Hypothalamus (tissue), 51 donors: ENCODE measurements around the gene BATF2.
"Not testable (repeated sequence)": the region's sequence is repeated elsewhere in the genome, so short reads cannot be mapped to it uniquely, and the experiment has no call there.

Source experiments
- DNase-seq, 51 donors: peaks; one replicate each; lab custom pipeline; 2025; lab: John Stamatoyannopoulos, UW

Gene BATF2, protein sequence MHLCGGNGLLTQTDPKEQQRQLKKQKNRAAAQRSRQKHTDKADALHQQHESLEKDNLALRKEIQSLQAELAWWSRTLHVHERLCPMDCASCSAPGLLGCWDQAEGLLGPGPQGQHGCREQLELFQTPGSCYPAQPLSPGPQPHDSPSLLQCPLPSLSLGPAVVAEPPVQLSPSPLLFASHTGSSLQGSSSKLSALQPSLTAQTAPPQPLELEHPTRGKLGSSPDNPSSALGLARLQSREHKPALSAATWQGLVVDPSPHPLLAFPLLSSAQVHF

DNA sequence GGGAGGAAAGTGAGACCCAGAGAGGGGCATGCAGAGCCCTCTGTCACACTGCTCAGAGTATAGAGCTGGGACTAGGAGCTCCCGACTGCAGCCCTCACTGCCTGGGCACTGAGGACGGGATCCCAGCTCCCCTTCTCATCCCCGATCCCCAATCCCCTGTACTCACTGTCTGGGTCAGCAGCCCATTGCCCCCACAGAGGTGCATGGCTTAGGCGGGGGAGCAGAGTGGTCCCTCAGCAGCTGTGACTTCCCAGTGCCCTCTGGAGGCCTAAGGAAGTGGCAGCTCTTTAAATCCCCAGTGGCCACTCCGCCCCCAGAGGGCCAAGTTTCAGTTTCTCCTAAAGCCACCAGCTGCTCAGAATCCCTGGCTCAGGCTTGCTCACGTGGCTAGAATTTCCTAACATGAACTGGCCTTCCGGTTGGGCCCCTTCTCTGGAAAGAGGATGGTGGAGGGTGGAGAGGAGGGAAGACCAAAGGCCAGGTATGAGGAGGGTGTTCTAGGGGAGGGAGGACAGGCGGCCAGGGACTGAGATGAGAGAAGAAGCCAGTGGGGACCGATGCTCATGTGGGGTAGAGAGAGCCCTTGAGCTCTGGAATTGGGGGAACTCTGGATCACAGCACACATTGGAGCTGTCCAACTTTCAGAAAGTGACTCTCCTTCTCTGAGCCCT is at the start of gene BATF2:
TSS of gene BATF2 (minus strand) at position 262 of the 671 bp plus-strand sequence. CDS start at position 205, 57 bp downstream.
- peak in 45 of 51 donors; percentile 3 to 71 (median 43) for DNase-seq

DNA sequence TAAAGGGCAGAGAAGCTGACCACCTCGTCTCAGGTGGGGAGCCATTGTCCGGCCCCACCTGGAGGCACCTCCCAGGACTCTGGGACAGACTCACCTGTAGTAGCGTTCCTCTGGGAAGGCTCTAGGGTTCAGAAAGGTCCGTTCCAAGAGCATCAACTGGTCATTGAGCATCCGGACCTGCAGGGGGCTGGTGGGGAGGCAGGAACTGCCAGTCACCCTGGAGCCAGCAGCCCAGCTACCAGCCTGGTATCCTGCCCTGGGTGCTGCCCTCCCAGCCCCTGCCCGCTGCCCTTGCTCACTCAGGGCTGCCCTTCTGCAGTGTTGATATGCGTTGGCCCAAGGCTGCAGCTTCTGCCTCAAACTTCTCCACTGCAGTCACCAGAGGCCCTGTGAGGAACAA is 49.0 kb upstream of the BATF2 start:
- DNase-seq: no peak

- no peak for DNase-seq
These were observed 48.3 kb upstream of the BATF2 start for GRCh38 chr11:65045061-65045460.

GRCh38 chr11:65043881-65044501 is 47.2 kb upstream of the BATF2 start:
- DNase-seq: peak in 10 of 51 donors; percentile 2 to 23 (median 6)

GRCh38 chr11:65042891-65043290 is 46.1 kb upstream of the BATF2 start:
- no peak for DNase-seq

GRCh38 chr11:65040847-65041622 is 44.3 kb upstream of the BATF2 start, which contains the start of gene SAC3D1:
TSS of gene SAC3D1 (plus strand) at chr11:65041210. CDS start at chr11:65041293, 83 bp downstream.
- peak; percentile 46 to 99 (median 83) for DNase-seq

GRCh38 chr11:65040520-65040846 is 43.7 kb upstream of the BATF2 start:
- DNase-seq: no peak

DNA sequence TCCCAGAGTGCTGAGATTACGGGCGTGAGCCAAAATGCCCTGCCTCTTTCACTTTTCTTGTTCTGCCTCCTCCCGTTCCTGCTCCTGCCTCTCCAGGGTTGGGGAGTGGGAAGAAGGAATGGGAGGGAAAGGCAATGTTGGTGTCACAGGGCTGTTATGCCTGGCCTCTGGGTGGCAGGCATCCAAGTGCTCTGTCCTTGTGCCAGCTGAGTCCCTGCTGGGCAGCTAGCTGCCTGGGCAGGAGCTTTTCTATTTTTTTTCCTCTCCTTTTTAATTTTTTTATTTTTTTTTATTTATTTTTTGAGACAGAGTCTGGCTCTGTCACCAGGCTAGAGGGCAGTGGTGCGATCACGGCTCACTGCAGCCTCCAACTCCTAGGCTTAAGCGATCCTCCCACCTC is 40.2 kb upstream of the BATF2 start:
- DNase-seq: peak in 42 of 51 donors; percentile 1 to 82 (median 48)

GRCh38 chr11:65035579-65035978 is 38.8 kb upstream of the BATF2 start:
- DNase-seq: no peak

GRCh38 chr11:65034423-65034822 is 37.7 kb upstream of the BATF2 start:
- DNase-seq: no peak

DNA sequence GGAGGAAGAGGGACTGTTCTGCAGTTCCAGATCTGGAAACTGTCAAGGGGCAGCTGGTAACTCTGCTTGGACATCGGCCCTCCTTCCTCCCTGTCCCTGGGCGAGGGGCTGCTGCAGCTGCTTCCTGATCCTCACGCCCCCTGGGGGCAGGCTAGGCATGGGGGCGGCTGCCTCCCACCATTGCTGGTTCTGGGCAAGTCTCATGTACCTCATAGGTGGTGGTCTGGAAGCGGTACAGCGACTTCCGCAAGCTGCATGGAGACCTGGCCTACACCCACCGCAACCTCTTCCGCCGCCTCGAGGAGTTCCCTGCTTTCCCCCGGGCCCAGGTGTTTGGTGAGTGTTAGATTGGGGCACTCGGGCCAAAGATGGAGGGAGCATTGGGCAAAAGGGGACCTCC is 35.4 kb upstream of the BATF2 start:
- no peak for DNase-seq

- peak; percentile 57 to 98 (median 90) for DNase-seq
These were observed 30.7 kb upstream of the BATF2 start, which contains the start of gene SNX15 for GRCh38 chr11:65027213-65028067. TSS of gene SNX15 (plus strand) at chr11:65027439. CDS start at chr11:65027538, 99 bp downstream.

DNA sequence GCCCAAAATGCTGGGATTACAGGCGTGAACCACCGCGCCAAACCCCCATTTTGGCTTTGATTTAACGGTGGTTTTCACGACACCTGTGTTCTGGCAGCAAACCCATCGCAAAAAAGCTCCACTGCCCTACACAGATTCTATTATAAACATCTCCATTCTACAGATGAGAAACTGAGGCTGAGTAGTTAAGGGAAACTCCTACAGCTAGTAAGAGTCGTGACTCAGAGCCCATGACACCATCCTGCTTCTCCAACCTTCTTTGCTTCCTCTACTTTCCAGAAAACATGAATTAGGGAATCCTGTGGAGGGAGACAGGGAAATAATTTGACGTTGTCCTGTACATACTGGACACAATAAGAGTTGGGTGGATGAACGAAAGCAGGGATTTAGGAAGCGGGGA is 30.0 kb upstream of the BATF2 start:
- DNase-seq: no peak

DNA sequence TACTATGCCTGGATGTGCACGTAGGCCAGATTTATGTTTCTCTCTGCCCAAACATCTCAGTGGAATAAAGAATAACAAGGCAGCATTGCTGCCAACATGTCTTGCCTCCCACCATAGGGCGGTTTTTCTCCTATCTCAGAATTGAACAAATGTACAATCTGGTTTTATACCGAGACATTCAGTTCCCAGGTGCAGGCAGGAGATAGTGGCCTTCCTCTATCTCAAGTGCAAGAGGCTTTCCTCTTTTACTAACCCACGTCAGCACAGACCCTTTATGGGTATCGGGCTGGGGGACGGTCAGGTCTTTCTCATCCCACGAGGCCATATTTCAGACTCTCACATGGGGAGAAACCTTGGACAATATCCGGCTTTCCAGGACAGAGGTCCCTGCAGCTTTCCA is 26.7 kb upstream of the BATF2 start:
- DNase-seq: not testable (repeated sequence)

DNA sequence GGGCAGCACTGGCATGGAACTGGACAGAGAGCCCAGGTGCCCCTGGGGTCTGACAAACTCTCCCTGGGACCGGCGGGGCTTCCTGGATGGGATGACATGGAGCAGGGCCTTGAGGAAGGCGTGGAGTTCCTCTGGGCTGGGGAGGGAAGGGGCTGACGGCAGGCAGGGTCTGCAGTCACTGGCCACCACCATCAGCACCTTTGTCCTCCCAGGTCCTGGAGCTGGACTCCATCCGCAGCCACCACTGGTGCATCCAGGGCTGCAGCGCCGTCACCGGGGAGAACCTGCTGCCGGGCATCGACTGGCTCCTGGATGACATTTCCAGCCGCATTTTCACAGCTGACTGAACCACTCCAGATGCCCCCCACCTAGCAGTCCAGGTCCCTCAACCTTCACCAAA is 24.7 kb upstream of the BATF2 start:
- DNase-seq: no peak

DNA sequence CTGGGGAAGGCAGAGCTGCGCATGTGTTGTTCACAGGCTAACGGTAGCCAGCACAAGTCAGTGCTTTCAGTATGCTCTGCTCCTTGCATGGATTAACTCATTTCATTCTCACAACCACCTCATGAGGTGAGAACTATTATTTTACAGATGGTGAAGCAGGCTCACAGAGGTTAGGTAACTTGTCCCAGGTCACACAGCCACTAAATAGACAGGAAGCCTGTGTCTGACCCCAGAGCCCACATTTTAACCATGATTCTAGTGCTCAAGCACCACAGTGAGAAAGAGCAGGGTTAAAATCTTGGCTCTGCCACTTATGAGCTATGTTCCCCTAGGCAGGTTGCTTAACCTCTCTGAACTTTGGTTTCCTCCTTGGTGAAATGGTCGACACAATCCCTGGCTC is 24.2 kb upstream of the BATF2 start:
- no peak for DNase-seq

- no peak for DNase-seq
These were observed 23.1 kb upstream of the BATF2 start for GRCh38 chr11:65019824-65020223.

GRCh38 chr11:65017937-65018336 is 21.2 kb upstream of the BATF2 start:
- DNase-seq: no peak

DNA sequence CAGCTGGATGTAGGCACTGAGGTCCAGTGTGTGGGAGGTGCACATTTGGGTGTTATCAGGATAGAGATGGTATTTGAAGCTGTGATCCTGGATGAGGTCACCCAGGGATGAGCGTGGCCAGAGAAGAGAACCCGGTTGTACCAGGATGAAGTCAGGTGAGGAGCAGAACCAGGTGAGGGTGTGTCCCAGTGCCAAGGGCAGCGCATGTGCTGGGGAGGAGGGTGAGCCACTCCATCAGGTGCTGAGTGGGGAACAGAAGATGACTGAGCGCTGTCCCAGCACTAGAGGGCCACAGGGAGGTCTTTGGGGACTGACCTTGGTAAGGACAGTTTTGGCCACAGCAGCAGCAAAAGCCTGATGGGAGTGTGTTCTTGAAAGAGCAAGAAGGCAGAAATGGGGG is 19.9 kb upstream of the BATF2 start:
- no peak for DNase-seq

GRCh38 chr11:65014726-65015227 is 18.0 kb upstream of the BATF2 start:
- peak in 4 of 51 donors; percentile 13 to 47 (median 28) for DNase-seq
